Posterior cingulate gyrus (tissue), 11 donors: ENCODE measurements around the gene OLFML1.

ENCODE experiments used
- DNase-seq, 10 donors: peaks; one replicate each; pipeline versions ENCODE4 v3.0.0 to v3.0.0-alpha.2; 2020 to 2021; ENCODE audit warnings: mixed read lengths in 3 of 10
- intact Hi-C: fragments of 100-400 bp; cut with DNase I; formaldehyde crosslinking; loops from one replicate; pipeline ENCODE4 v1.15.1; 2023

OLFML1 gene

DNA sequence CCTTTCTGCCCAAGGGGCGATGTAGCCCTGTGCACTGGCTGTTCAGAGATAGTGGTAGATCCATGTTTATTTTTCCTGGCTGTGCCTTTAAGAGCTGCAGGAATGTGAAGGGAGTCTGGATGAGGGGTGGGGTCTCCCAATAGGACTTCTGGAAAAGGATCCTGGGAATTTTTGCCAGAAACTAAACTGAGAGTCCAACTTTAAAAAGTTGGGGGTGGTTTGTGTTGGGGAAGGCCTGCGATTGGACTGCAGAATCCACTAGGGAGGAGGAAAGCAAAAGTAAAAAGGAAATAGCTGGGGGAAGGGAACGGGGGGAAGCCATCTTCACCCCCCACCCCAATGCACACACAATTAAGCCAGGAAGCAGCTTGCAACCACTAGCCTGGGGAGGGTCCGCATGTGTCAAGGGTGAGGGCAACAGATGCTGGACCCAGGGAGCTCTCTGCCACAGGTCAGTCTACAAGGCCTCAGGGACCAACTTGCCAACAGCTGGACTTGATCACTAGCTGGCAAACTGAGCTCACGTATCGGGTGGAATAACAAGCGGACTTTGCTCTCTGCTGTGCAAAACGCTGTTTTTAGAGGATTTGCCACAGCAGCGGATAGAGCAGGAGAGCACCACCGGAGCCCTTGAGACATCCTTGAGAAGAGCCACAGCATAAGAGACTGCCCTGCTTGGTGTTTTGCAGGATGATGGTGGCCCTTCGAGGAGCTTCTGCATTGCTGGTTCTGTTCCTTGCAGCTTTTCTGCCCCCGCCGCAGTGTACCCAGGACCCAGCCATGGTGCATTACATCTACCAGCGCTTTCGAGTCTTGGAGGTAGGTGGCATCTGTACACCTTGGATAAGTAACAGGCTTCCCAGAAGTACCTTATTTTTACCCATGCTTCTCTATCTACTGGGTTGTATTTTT, at the start of gene OLFML1:
OLFML1 (plus strand) TSS at position 321 of the 912 bp plus-strand sequence; CDS start at position 691, 370 bp downstream.
- intact Hi-C loops, result no loop called here

DNA sequence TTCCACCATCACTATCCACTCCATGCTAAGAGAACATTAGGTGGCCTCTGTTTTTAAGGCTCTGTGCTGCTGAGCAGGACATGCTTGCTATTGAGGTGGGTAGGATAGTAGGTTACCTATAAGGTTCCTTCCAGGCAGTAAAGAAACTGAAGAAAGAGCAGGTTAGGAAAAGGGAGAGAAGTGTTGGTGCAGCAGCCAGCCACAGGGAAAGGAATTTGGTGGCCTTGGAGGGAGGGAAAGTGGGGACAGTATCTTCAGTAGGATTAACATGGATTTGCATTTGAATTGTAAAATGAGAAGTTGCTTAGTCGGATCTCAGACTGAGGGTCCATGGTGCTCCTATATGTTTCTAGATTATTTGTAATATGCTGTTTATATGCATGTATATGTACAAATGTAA, 49.2 kb upstream of the OLFML1 start:
- DNase-seq, result no peak
- intact Hi-C loops, result no loop called here

More for the DNA sequence above, at the start of gene OLFML1:
- DNase-seq, result no peak

GRCh38 chr11:7436657-7437056, 48.6 kb upstream of the OLFML1 start:
- intact Hi-C loops, result no loop called here
- DNase-seq, result no peak

DNA sequence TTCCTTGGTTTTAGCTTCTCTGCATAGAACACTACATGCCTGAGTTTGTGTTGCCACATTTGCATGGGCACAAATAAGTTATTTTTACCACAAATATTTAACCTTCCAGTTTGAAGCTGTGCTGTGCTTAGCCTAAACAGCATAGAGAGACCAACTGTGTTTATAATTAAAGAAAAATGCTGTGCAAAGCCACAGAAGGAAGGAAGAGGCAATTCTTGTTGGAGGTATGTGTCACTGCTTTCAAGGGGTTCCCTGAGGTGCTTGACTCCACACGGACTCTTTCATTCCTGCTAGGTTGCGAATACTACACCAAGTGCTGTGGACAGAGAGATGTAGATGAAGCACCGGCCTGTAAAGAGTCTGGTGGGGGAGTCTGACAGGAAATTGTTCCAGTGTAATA, 47.6 kb upstream of the OLFML1 start:
- no peak for DNase-seq
- intact Hi-C loops, result no loop called here

GRCh38 chr11:7439746-7440320, 45.5 kb upstream of the OLFML1 start:
- intact Hi-C loops, result loop anchor here (10.0 kb wide), 1 partner anchor 245 kb away; no protein-coding TSS in a partner anchor
- no peak for DNase-seq

DNA sequence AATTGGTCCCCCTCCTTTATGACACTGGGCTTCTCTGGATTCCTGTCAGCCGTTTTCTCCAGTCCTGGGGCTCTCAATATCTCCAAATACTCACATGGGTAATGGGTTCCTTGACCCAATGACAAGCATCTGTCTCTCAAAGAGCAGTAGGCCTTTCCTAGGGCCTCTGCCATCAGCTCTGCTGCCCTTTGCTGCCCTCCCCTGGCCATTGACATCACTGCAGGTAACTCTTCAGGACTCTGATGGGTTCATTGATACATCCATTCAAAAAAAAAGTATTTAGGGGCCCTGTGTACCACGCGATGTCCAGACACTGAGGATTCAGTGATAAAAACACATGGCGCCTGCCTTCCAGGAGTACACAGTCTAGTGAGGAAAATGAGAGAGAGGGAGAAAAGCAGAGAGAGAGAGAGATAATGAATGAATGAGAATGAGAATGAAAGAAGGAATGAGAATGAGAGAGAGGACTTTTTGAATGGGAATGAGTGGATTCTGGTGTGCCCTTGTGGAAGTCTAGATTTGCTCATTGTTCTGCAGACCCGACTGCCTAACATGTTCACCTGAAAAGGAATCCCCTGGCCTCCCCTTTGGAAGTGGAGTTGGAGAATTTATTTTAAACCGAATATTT, 42.6 kb upstream of the OLFML1 start:
- intact Hi-C loops, result loop anchor here (1.0 to 10.0 kb wide), 3 partner anchors 192 to 298 kb away; partner anchors contain the start of gene SYT9
- peak; percentile 40 to 97 (median 84) for DNase-seq

DNA sequence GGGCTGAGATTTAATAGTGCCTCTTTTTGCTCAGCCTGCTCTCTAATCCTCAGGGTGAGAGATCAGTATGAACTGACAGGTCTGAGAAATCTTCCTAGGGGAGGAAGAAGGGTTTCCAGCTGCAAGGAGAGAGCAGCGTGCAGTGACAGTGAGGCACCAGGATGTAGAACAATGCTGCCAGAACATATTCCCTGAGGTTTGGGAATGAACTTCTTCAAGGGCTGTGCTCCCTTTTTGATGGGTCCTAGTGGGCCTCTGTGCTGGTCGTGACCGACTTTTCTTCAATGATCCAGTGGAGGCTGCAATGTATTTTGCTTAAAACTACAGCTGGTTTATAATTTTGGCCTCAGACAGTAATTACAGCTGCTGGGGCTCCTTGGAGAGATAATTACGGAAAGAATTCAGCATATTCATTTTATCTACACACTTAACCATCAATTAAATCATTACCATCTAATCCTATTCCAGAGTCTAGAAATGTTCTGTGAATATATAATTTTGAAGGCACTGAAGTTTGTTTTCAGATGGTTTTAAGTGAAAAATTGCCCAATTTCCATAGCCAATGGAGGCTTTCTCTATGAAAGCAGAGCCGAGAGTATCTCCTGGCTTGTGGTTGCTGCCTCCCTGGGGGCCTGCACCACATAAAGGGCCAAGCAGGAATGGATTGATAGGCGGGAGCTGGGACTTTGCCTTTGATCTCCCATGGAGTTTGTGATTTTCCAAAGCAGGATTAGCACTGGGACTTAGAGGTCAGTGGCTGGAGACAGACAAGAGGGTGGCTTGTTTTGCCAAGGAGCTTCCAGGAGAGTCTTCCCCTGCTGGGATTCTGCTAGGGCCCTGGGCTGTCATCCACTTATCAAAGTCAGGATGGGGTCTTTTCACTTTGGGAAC, 41.0 kb upstream of the OLFML1 start:
- no peak for DNase-seq
- intact Hi-C loops, result loop anchor here (10.0 kb wide), 1 partner anchor 240 kb away; no protein-coding TSS in a partner anchor

DNA sequence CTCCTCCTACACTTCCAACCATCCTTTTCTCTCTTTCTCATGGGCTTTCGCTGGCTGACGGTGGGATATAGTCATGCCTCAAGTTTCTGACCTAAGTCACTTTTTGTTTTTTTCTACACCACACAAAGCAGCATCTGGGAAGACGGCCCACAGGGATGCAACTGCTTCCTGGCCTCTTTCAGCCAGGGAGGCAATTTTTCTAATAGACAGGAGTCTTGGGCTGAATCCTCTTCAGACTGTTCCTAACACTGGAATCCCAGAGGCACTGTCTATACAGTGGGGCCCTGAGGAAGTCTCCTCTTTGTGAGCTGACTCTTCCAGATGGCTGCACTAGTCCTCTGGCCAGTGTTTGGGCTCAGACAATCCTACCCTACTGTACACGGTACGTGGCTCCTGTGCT, 39.7 kb upstream of the OLFML1 start:
- DNase-seq, result no peak

DNA sequence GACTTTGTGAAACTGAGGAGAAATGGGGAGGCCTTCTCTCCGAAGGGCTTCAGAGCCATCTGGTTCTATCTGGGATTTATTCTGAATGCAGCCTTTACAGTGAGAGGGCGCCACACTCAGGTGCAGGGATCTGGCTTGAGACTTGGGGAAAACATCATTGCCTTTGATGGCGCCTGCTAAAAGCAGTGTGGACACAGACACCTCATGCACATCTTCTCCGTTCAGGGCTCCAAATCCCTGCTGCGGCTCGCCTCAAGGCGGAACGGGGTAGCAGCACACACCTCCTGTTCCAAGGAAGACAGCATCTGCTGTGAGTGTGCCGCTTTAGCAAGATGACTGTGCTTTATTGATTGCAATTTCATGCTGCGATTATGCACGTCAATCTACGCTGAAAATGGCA, 37.1 kb upstream of the OLFML1 start:
- no peak for DNase-seq
- intact Hi-C loops, result loop anchor here (10.0 kb wide), 1 partner anchor 237 kb away; no protein-coding TSS in a partner anchor

More for the DNA sequence above, 39.7 kb upstream of the OLFML1 start:
- intact Hi-C loops, result loop anchor here (10.0 kb wide), 1 partner anchor 239 kb away; no protein-coding TSS in a partner anchor

- intact Hi-C loops, result loop anchor here (10.0 kb wide), 1 partner anchor 235 kb away; no protein-coding TSS in a partner anchor
- no peak for DNase-seq
Measured at GRCh38 chr11:7449211-7449840, 36.0 kb upstream of the OLFML1 start.

DNA sequence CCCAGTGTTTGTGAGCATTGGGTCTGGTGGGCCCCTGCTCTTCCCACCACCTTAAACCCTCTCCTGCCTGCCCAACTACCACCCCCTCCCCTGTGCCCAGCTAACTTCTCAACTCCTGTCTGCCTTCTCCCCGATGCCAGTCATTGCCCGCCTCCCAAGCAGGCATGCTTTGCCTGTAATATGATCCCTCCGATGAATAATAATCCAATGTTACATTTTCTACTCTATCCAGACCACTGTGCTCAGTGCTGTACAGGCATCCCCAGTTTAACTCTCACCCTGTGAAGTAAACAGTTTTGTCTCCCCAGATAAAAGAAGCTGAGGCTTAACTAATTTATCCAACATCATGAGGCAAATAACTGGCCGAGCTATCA, 35.5 kb upstream of the OLFML1 start:
- DNase-seq, result no peak
- intact Hi-C loops, result loop anchor here (10.0 kb wide), 1 partner anchor 235 kb away; no protein-coding TSS in a partner anchor

DNA sequence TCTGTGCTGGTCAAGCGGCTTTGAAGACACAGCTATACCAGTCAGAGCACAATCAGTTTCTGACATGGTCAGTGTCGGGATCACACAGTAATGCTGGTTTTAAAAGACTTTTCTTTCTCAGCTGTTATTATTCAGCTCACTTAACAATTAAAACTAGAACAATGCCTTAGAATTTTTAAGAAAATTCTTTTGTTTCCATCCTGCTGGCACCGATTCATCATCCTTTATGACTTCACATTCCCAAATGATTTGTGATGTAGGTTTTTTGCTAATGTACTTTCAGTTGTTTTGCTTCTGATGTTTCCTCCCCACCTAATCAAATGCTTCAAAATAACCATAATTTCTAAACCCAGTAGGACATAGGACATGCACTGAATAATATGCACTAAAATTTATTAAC, 34.5 kb upstream of the OLFML1 start:
- DNase-seq, result no peak
- intact Hi-C loops, result no loop called here

DNA sequence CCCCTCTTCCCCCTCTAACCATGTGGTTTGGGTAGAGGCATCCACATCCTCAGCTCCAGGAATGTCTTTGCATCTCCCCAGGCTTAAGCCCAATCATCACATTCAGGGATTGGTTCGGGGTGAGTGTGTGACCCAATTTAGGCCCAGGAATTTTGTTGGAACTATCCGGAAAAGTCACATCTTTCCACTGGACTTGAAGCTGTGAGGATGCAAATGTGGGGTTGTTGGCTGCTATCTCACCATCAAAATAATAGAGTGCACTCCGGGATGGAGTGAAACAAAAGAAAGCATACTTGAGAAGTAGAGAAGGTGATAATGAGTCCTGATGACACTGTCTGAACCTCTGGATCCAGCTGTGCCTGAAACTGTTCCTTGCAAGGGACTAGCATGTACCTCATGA, 33.8 kb upstream of the OLFML1 start:
- intact Hi-C loops, result no loop called here
- no peak for DNase-seq

GRCh38 chr11:7451952-7452494, 33.3 kb upstream of the OLFML1 start:
- intact Hi-C loops, result no loop called here
- DNase-seq, result no peak

DNA sequence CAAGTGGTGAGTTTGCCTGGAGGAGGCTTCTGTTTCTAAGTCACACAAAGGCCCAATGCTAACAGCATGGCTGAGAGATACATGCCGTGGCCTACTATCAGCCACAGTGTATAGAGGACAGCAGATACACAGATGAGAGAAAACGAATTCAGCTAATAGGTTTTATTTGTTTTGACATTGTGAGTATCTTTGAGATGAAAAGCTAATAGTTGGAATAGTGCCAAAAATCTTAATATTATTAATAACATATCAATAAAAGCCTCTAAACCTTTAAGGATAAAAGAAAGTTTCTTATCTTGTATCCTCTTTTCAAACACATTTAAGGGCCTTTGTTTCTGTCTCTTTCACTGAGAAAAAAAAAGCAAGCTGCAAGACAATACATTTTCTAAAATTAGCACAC, 30.5 kb upstream of the OLFML1 start:
- DNase-seq, result no peak
- intact Hi-C loops, result no loop called here

DNA sequence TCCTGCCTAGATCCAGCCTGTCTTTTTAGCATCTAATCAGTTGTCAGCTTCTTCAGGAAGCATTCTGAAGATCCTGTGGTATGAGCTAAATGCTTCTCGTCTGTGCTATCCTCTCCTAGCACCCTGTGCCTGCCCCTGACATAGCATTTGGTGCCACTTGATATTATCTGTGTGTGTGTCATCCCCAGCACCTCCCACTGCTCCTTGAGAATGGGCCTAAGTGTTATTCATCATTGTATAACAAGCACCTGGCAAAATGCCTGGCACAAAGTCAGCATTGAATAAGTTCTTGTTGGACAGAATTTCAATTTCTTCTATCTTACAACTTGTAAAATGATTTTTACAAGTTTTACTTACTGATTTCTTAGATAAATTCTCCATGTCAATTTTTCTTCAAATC, 28.1 kb upstream of the OLFML1 start:
- intact Hi-C loops, result no loop called here
- no peak for DNase-seq

- no peak for DNase-seq
- intact Hi-C loops, result no loop called here
Measured at GRCh38 chr11:7462706-7463105, 22.6 kb upstream of the OLFML1 start.

- intact Hi-C loops, result no loop called here
- no peak for DNase-seq
Measured at GRCh38 chr11:7467652-7468051, 17.7 kb upstream of the OLFML1 start.

GRCh38 chr11:7469351-7469865, 15.9 kb upstream of the OLFML1 start:
- intact Hi-C loops, result no loop called here
- DNase-seq, result no peak
